Measurements from ENCODE around the gene ZNF180.

GRCh38 chr19:44542671-44543070 is 42.3 kb upstream of the ZNF180 start:
- TF ChIP-seq POLR2A (IDR thresholded peaks at IDR 0.05; ENCODE audit: low read depth, low read length) (no peak), POLR2AphosphoS5 (IDR thresholded peaks at IDR 0.05; ENCODE audit: low read depth, low read length) (no peak), TAF1 (IDR thresholded peaks at IDR 0.05; ENCODE audit: low read depth, low read length) (no peak)
